HepG2 (cell line): ENCODE measurements around the gene TBCCD1. TPM values are rescaled to one million over a fixed set of nuclear protein-coding genes. Genes with fewer than 3 reads are reported as not detected.

ENCODE experiments used
- ATAC-seq: fragments of 200-7000 bp; cut with Tn5 transposase; 3 replicates; pipeline ENCODE4 v1.9.1; 2020; ENCODE audit warnings: mild to moderate bottlenecking, moderate library complexity
- BruUV-seq: library from RNA; stranded (reverse); fragments of 400-500 nt; replicated peaks from 2 replicates; lab custom pipeline; 2021; lab: Mats Ljungman, UMichigan
- CTCF ChIA-PET: fragments of 300-600 bp; formaldehyde crosslinking; extraction: SDS; loops from one replicate; lab custom pipeline; 2021; ENCODE audit warnings: low total read pairs, inconsistent platforms, low intra/inter-chr PET ratio; lab: Yijun Ruan, JAX
- POLR2A ChIA-PET: fragments of 350-600 bp; sonication (Branson Sonifier 250); formaldehyde crosslinking; loops from one replicate; lab custom pipeline; 2020; ENCODE audit warnings: antibody characterized with exemption, inconsistent platforms; lab: Yijun Ruan, JAX
- DNase-seq: peaks from one replicate; pipeline ENCODE4 v3.0.0-alpha.2; 2015; ENCODE audit warnings: low spot score
- FAIRE-seq: peaks from 3 replicates; lab custom pipeline; 2011; peaks lifted over from hg19 to GRCh38; lab: Jason Lieb, UNC
- H2AFZ ChIP-seq: one replicate; pipeline ENCODE4 v1.6.1; 2011; ENCODE audit warnings: low read length, inconsistent platforms
- H3K27ac ChIP-seq: fragments of 300-600 bp; 3 replicates; pipeline ENCODE4 v1.8.0; 2011; ENCODE audit warnings: mixed run types, mild to moderate bottlenecking, mixed read lengths, low read length, inconsistent platforms; ENCODE audit not compliant: insufficient read depth; ENCODE audit errors: extremely low read length
- H3K27me3 ChIP-seq, 2 experiments: fragments of 200-600 bp in 1 of 2; 2 replicates in 1 of 2; 3 replicates in 1 of 2; pipeline versions ENCODE4 v1.6.0 to v1.8.0; 2011; ENCODE audit warnings: low read length in 2 of 2, mild to moderate bottlenecking in 2 of 2, moderate library complexity in 2 of 2, inconsistent platforms in 1 of 2; ENCODE audit not compliant: insufficient read depth in 2 of 2, control insufficient read depth in 1 of 2
- H3K36me3 ChIP-seq, 2 experiments: fragments of 200-600 bp in 1 of 2; replicated peaks in 1 of 2; 2 replicates in 1 of 2; 3 replicates in 1 of 2; pipeline versions ENCODE4 v1.5.1 to v1.8.0; 2011; ENCODE audit warnings: low read length in 2 of 2, inconsistent platforms in 1 of 2; ENCODE audit not compliant: insufficient read depth in 2 of 2, control insufficient read depth in 1 of 2
- H3K4me1 ChIP-seq: 2 replicates; pipeline ENCODE4 v1.5.1; 2012; ENCODE audit warnings: low read length, inconsistent platforms; ENCODE audit not compliant: insufficient read depth
- H3K4me2 ChIP-seq: 2 replicates; pipeline ENCODE4 v1.6.0; 2011; ENCODE audit warnings: low read depth, low read length, inconsistent platforms
- H3K4me3 ChIP-seq, 3 experiments: fragments of 200-600 bp in 1 of 3; sonication (generic), shearing (Covaris generic) in 1 of 3; replicated peaks in 1 of 3; 2 replicates each; pipeline ENCODE4 v1.5.1; 2011 to 2016; ENCODE audit warnings: low read length in 3 of 3, inconsistent platforms in 2 of 3, low read depth in 2 of 3, mild to moderate bottlenecking in 2 of 3, control low read depth in 1 of 3, mixed read lengths in 1 of 3; ENCODE audit not compliant: insufficient read depth in 1 of 3
- H3K79me2 ChIP-seq: one replicate; pipeline ENCODE4 v1.6.1; 2011; ENCODE audit warnings: low read length, inconsistent platforms; ENCODE audit not compliant: insufficient read depth
- H3K9ac ChIP-seq: 2 replicates; pipeline ENCODE4 v1.6.0; 2011; ENCODE audit warnings: mild to moderate bottlenecking, low read depth, low read length, inconsistent platforms; ENCODE audit not compliant: insufficient read depth
- H3K9me3 ChIP-seq: 2 replicates; pipeline ENCODE4 v1.5.1; 2012; ENCODE audit warnings: mild to moderate bottlenecking, low read length
- H4K20me1 ChIP-seq: 2 replicates; pipeline ENCODE4 v1.6.0; 2011; ENCODE audit warnings: inconsistent platforms, mild to moderate bottlenecking, low read length, moderate library complexity; ENCODE audit not compliant: insufficient read depth
- CTCF ChIP-seq: sonication (generic); formaldehyde crosslinking; IDR thresholded peaks from 2 replicates; pipeline ENCODE4 v1.5.0; 2020; ENCODE audit warnings: mild to moderate bottlenecking, missing genetic modification reagents, moderate library complexity
- HNF4A ChIP-seq: sonication (generic); formaldehyde crosslinking; IDR thresholded peaks from 2 replicates; pipeline ENCODE4 v1.4.0; 2020; ENCODE audit warnings: missing genetic modification reagents
- NR2F6 ChIP-seq, 2 experiments: IDR thresholded peaks; 2 replicates each; pipeline ENCODE4 v1.6.1; 2016; ENCODE audit warnings: antibody characterized with exemption in 1 of 2, mild to moderate bottlenecking in 1 of 2
- POLR2AphosphoS2 ChIP-seq: IDR thresholded peaks from 2 replicates; pipeline ENCODE4 v1.6.1; 2011; ENCODE audit warnings: low read depth, low read length, improper control_type of control experiment
- RFX3 ChIP-seq: IDR thresholded peaks from 2 replicates; pipeline ENCODE4 v1.6.1; 2016; ENCODE audit warnings: missing biosample characterization, missing genetic modification reagents
- SKI ChIP-seq: fragments of 450-650 bp; IDR thresholded peaks from one replicate; pipeline ENCODE4 v1.6.1; 2018; ENCODE audit warnings: mild to moderate bottlenecking; ENCODE audit not compliant: partially characterized antibody
- TEAD3 ChIP-seq: optimal IDR thresholded peaks from 2 replicates; pipeline ENCODE3; 2016; ENCODE audit warnings: borderline replicate concordance
- YY1 ChIP-seq: IDR thresholded peaks from 2 replicates; pipeline ENCODE4 v1.6.1; 2011; ENCODE audit warnings: low read length, low read depth, moderate library complexity, mild to moderate bottlenecking; ENCODE audit not compliant: insufficient read depth, insufficient replicate concordance
- WGBS: methylation state at CpG from one replicate; pipeline ENCODE4 v1.1.6; 2017; ENCODE audit warnings: low lambda C conversion rate; 5-methylcytosine and 5-hydroxymethylcytosine counted together
- in situ Hi-C: cut with HindIII; loops from 2 replicates; pipeline ENCODE4 v1.10.0; 2017; ENCODE audit warnings: low pct_unique_long_range_greater_than_20kb; ENCODE audit not compliant: extremely low pct_ligation_motif_present
- intact Hi-C: fragments of 100-400 bp; cut with micrococcal nuclease; formaldehyde crosslinking; loops from one replicate; pipeline ENCODE4 v1.10.0; 2022; ENCODE audit not compliant: unreplicated experiment
- polyA plus RNA-seq, 8 experiments: library from polyadenylated mRNA; depleted of rRNA in 3 of 8; stranded (reverse) in 7 of 8; unstranded in 1 of 8; fragments of >200 nt; fragmentation: Illumina TruSeq in 4 of 8; extraction: Trizol in 4 of 8; gene quantifications; 2 replicates each; pipeline versions ENCODE4 v1.2.1 to v1.2.3, GENCODE V29; 2011 to 2016; ENCODE audit warnings: low read depth in 4 of 8, missing spikeins in 1 of 8, mixed read lengths in 1 of 8; ENCODE audit not compliant: insufficient read depth in 1 of 8
- total RNA-seq, 5 experiments: library from RNA; depleted of rRNA; stranded (reverse); fragments of >200 nt; fragmentation: Illumina TruSeq; extraction: Trizol; gene quantifications; 2 replicates each; pipeline ENCODE4 v1.2.3, GENCODE V29; 2016; ENCODE audit warnings: low read depth in 1 of 5
- TF ChIP-seq, protein P1 (sequence below): sonication (generic); IDR thresholded peaks from 2 replicates; pipeline ENCODE4 v1.6.1; 2016; ENCODE audit warnings: low read depth, borderline replicate concordance

Gene TBCCD1
- total and polyA plus RNA-seq, 2 of the 13 experiments (the other 11 are each of a cell fraction or from before 2014, with no cell fraction given), result 13.6 to 16.2 TPM

GRCh38 chr3:186529201-186529999 is 37.7 kb downstream of the TBCCD1 start:
- Histone ChIP-seq H3K79me2 (no peaks in the 10 kb centered on the region), H3K4me3 (no peak overlapping the region), H3K4me2 (no peak overlapping the region), H3K9ac (no peak overlapping the region), H3K9me3 (no peaks in the 10 kb centered on the region), H3K4me1 (peaks cover 34% of the 10 kb centered on the region), H3K36me3 (no peaks in the 10 kb centered on the region), H3K27ac (no peak overlapping the region), H4K20me1 (no peaks in the 10 kb centered on the region), H2AFZ (no peak overlapping the region), H3K27me3 (no peaks in the 10 kb centered on the region)
- ATAC-seq (peak; percentile 53), DNase-seq (no peak), FAIRE-seq (no peak)
- BruUV-seq, result no TSS peak
- TF ChIP-seq RFX3 (CRISPR knock-in tag) (no peak), NR2F6 (IDR thresholded peaks at IDR 0.05) (peak; percentile 40; the same call in 1 of the 2 replicates), NR2F6 (CRISPR knock-in tag; IDR thresholded peaks at IDR 0.05) (0 out of 2 replicates have a peak, but pooled peaks have one; percentile 37), HNF4A (CRISPR knock-in tag) (peak; percentile 46), YY1 (peak; percentile 52), SKI (no peak), POLR2AphosphoS2 (no peak), CTCF (0 out of 2 replicates have a peak, but pooled peaks have one; percentile 11), TEAD3 (CRISPR knock-in tag) (no peak)
- TF ChIP-seq, protein P1, sequence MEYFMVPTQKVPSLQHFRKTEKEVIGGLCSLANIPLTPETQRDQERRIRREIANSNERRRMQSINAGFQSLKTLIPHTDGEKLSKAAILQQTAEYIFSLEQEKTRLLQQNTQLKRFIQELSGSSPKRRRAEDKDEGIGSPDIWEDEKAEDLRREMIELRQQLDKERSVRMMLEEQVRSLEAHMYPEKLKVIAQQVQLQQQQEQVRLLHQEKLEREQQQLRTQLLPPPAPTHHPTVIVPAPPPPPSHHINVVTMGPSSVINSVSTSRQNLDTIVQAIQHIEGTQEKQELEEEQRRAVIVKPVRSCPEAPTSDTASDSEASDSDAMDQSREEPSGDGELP, result peak; percentile 86
- WGBS, result 53% methylated on average over 11 of the region's 11 CpGs
- ChIA-PET POLR2A (interaction anchor here (0.9 kb wide), 1 partner anchor 10 kb away, joined by 3 read pairs; no protein-coding TSS in a partner anchor), CTCF (no interaction called here)
- intact Hi-C loops, result no loop called here
- in situ Hi-C loops, result no loop called here
